HG03521 (cell line): ENCODE results near the gene EFHC2.

Source experiments
- ATAC-seq: cut with Tn5 transposase; IDR thresholded peaks from one replicate; pipeline ENCODE4 v1.9.1; 2021; ENCODE audit warnings: mild to moderate bottlenecking, moderate library complexity; ENCODE audit not compliant: unreplicated experiment

The EFHC2 gene, protein sequence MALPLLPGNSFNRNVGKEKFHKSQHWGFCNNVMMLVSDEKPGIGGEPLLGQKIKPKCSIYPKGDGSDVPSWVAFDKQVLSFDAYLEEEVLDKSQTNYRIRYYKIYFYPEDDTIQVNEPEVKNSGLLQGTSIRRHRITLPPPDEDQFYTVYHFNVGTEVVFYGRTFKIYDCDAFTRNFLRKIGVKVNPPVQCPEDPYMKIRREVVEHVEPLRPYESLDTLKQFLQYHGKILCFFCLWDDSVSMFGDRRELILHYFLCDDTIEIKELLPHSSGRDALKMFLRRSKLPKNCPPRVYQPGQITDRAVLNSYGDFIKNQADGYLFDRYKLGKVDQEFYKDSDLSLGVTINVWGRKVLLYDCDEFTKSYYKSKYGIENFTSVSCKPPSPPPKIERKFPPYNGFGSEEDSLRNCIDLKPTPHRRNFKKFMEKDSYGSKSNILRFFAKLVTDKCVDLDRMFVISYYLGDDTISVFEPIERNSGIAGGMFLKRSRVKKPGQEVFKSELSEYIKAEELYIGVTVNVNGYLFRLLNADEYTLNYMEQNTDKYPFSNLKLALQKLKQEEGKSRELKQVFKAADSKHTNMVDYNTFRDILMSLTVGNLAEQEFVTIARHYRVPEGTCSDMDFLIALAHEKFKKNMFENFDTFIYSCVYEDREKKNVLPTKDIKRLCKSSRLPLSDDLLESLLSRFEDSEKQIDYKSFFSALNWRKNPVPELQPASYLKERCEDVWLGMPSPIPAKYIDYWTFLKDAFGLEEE

DNA sequence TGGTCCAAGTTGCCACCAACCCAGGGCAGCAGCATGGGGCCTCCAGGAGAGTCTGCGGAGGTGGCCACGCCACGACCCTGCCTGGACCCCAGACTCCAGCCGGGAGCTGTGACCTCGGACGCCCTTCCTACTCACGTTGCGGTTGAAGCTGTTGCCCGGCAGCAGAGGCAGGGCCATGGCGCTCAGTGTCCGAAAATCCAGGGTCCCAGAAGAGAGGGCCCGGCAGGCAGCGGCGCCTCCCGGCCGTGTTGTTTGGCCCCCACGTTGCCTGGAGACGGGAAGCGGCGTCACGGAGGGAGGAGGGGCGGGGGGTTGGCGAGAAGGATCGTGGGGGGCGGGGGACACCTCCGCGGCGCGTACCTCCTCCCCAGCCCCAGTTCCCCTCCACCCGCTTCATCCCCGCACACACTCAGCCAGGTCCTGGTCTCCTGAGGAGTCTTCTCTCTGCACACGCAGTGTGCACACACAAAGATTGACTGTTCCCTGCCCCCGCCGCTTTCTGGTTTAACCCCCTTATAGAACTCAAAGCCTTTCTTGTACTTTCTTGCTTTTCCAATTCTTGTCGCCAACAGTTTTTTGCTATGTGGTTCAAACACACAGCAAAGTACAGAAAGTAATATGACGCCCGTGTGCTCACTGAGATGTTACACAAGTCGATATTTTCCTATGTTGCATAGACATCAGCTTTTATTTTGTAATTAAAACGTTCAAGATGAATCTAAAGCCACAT, at the start of gene EFHC2:
Gene EFHC2 (minus strand): TSS at position 261 of the 730 bp plus-strand sequence. CDS start 84 bp downstream, at position 177.
- peak; percentile 51 for ATAC-seq

DNA sequence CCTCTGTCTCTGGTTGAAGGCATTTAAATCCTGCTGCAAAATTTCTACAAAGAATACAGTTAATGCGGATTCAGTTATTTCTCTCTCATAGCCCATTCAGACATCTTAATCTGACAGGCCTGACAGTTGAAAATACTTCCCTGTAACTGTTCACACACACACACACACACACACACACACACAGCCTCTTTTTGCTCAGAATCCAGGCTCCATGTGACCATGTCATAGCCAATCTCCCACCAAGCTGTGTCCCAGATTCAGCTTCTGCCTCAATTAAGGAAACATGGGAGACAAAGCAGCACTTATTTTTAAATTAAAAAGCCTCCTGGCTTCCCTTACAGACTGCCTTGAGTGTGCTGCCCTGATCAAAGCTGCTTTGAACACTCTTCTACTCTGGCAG, 49.3 kb upstream of the EFHC2 start:
- ATAC-seq: no peak

DNA sequence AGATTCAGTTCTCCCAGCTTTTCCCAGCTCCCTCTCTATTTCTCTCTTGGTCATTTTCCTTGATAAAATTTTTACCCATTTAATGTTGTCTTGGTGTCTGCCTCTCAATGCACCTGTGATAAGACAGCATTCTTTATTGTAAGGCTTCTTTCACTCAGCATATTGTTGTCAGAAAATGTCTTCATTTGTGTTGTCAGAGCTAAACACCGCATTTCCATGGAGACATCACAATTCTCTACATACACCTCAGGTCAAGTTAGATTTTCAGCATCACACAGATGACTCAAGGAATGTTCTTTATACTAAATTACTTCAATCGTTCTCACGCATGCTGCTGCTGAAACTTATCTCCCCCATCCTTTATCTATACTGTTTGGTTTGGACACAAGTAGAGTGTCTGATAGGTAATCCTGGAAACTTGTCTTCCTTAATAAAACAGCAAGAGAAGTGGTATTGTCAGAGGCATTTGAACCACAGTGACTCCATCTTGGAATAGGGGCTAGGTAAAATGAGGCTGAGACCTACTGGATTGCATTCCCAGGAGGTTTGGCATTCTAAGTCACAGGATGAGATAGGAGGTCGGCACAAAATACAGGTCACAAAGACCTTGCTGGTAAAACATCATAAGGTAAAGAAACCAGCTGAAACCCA, 41.3 kb upstream of the EFHC2 start:
- ATAC-seq: no peak

DNA sequence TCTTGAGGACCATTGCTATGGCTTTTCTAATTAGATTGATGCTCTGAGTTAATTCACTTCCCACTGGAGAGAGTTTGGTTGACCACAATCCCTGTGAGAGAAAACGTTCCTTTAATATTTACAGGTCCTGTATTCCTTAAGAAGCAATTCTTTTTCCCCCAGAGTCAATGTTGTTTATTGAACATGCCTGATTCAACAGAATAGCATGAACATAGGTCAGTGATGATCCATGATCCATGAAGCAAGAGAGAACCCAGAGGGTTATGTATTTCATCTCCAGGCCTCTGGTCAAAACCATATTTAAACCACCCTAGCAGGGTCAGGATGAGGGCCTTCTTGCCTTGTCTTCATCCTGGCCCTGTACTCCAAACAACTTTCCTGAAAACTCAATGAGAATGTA, 39.4 kb upstream of the EFHC2 start:
- no peak for ATAC-seq

DNA sequence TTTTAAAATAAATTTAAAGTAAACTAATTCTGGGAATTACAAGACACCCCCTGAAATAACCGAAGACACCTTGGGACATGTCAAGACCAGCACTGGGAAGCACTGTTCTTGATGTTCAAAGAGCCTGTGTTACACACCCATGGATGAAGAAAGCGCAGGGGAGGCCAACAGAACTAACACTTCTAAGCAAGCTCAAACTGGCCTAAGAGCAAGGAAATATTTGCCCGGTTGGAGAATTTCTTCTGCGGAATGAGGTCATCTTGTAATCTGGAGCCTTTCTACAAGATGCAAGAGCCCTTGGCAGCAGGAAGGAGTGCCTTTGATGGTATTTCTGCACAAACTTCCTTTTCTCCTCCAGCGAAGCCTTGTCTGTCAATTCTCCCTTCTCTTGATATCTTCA, 9.3 kb upstream of the EFHC2 start:
- ATAC-seq: no peak

DNA sequence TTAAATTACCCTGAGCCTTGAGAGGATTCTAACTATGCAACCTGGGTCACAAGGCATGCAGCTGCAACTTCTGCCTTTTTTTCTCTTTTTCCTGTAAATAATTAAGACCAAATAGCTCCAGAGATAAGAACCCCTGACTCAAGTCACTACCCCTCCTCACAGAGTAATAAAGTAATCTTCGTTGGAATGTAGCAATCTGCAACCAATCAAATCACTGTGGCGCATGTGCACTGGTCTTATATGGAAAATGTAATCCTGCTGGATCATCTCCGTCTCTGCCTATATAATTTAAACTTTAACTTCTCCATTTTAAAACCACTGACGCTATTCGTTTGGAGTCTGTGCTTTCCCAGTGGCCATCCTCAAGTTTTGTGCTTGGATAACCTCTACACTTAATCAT, 6.1 kb upstream of the EFHC2 start:
- no peak for ATAC-seq

DNA sequence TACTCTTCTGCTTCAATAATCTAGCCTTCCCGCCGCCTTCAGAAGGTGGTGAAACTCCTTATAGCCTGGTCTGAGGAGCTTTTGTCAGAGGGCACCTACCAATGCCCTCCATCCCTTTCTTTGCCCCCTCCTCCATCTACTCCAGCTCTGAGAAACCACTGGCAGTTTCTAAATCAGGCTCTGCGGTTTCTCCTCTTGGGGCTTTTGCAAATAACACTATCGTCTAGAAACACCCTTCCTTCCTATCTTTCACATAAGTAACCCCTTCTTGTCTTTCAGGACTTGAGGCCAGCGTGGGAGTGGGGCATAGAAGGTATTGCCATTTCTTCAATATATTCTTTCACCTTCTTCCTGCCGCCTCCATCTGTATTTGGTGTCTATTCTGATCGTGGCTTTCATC, 1.2 kb upstream of the EFHC2 start:
- no peak for ATAC-seq

DNA sequence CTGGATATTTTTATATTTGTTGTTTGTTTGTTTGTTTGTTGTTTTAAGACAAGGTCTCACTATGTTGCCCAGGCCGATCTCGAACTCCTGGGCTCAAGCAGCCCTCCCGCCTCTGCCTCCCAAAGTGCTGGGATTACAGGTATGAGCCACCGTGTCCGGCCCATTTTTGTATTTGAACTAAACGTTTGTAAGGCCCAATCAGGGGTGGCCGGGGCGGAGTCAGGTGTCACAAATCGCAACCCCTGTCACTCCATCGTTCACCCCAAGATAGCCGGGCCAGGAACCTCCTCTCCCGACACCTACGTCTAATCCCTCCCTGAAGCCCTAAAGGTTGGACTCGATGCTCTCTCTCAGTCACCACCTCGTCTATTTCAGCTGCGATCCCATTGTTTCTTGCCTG, 722 bp upstream of the EFHC2 start:
- ATAC-seq: peak; percentile 67

DNA sequence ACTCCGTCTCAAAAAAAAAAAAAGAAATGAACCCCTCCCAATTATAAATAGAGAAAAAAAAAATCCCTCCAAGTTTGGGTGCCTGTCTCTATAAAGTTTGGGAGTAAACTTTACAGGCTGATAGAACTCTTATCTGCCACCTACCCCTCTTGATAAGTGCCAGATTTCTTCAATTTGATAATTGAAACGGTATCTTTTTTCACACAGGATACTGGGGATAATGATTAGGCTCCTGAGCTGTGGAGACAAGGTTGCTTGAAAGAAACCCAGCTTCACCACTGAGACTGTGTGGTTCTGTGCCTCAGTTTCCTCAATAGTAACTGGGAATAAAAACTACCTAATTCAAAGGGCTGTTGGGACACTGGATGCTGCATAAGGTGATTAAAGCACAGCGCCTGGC, 606 bp downstream of the EFHC2 start:
- ATAC-seq: no peak

DNA sequence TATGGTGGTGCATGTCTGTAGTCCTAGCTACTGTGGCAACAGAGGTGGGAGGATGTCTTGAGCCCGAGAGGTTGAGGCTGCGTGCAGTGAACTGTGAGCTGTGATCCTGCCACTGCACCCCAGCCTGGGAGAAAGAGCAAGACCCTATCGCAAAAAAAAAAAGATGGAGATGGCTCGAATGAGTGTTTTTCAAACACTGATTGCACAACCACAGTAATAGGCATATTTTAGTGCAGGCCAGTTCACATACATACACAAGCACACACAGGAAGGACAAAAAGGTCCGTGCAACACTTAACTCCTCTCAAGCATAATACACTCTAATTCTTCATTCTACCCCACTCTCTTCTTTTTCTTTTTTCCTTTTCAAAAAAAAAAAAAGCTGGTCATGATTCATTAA, 5.1 kb downstream of the EFHC2 start:
- ATAC-seq: no peak

DNA sequence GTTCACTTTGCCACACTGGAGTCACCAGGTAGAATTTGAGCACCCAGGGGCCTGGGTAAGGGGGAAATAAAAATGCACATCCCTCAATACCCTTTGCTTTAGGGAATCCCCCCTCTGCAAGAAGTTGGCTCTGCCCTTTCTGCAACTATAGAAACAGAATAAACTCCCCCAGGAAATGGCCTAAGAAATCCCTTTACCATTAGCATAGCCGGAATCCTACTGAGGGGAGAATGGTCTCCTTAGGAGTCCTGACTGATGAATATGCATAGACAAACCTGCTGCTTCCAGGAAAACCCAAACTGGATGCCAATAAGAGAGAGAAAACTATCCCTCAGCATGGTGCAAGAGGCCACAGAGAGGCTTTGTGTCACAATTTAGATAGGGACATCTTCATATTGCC, 11.0 kb downstream of the EFHC2 start:
- ATAC-seq: no peak

DNA sequence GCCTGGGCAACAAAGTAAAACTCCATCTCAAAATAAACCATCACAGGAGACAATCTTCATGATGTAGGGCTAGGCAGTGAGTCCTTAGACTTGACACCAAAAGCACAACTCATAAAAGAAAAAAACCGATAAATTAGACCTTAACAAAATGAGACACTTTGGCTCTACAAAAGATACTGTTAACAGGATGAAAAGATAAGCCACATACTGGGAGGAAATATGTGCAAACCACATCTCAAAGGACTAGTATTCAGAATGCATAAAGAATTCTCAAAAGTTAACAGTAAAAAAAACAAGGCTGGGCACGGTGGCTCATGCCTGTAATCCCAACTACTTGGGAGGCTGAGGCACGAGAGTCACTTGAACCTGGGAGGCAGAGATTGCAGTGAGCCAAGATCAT, 13.2 kb downstream of the EFHC2 start:
- no peak for ATAC-seq

DNA sequence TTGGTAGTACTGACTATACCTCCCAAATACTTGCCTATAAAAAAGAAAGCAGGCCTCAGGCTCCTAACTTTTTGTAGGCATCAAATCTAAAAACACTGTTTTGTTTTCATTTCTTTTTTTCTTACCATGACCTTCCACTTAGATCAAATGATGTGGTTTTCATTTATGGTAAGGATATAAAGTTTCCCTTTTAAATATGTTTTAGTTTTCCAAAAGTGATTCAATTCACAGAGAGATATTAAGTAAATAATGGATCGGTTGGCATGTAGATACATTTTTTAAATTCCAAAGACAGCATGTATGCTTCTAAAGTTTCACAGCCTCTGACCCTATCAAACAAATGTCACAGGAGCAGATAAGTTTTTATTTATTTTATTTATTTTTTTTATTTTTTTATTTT, 23.9 kb downstream of the EFHC2 start:
- ATAC-seq: no peak

DNA sequence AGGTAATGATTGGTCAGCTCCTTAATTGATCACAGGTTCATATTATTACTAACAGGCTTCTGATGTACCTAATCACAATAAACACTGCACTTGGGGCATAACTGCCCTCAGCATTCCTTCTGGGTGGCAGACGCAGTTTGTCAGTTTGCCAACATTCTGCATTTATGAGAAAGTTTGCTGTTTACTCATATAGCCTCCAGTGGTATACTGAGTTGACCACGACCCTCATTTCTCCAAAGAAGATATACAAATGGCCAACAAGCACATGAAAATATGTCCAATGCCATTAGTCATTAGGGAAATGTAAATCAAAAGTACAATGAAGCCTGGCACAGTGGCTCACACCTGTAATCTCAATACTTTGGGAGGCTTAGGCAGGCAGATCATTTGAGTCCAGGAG, 26.3 kb downstream of the EFHC2 start:
- ATAC-seq: no peak

DNA sequence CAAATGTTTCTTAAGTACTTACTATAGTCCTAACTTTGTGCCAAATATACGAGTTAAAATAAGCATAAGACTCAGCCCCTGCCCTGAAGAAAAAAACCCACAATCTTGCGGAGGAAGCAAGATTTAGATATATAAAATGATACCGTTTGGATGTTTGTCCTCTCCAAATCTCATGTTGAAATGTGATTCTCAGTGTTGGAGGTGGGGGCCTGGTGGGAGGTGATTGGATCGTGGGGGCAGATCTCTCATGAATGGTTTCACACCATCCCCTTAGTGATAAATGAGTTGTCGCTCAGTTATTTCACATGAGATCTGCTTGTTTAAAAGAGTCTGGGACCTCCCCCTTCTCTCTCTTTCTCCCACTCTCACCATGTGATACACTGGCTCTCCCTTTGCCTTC, 28.7 kb downstream of the EFHC2 start:
- ATAC-seq: no peak

DNA sequence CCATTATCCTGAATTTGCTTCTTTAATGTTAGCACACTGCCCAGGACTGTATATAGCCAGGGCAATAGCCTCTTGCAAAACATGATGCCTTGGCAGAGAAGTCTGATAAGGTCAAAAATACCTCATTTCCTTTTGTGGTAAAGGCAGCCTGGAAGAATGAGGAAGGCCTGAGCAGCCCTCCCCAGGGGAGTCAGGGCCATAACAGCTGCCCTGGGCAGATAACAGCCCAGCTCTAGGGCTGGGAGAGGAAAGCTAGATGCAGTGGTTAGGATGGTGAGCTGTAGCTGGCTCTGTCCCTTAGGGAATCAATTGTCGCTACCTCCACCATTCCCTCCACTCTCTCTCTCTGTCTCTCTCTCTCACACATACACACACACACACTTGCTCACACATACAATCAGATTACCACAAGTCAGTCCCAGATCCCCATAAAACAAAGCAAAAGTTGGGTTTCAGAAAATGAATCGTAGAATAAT, 29.2 kb downstream of the EFHC2 start:
- ATAC-seq: no peak

DNA sequence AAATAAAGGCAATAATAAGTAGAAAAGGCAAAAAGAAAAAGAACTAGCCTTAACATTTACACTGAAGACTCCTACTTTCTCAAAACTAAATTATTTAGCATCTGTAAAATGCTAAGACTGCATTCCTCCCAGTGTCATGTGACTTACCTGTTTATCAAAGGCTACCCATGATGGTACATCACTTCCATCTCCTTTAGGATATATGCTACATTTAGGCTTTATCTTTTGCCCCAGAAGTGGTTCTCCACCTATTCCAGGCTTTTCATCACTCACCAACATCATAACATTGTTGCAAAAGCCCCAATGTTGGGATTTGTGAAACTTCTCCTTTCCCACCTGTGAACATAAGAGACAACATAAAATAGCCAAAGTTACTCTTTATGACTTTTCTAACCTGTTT, 31.1 kb downstream of the EFHC2 start:
- ATAC-seq: no peak

DNA sequence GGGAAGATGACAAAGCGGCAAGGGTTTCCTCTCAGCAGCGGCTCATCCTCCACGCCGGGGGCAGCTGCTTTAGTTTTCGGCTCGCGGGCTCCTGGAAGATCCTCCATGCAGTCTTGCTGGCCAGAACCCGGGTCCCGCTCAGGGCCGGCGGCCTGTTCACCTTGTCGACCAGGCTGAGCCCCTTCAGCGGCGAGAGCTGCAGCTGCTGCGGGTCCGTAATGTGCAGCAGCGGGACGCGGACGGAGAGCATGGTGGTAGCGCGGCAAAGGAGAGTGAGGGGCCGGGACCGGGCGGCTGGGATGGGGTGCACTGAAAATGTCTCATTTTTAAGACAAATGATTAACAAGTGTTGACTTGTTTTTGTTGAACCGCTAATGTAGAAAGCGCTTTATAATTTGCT, 33.2 kb downstream of the EFHC2 start:
- no peak for ATAC-seq

DNA sequence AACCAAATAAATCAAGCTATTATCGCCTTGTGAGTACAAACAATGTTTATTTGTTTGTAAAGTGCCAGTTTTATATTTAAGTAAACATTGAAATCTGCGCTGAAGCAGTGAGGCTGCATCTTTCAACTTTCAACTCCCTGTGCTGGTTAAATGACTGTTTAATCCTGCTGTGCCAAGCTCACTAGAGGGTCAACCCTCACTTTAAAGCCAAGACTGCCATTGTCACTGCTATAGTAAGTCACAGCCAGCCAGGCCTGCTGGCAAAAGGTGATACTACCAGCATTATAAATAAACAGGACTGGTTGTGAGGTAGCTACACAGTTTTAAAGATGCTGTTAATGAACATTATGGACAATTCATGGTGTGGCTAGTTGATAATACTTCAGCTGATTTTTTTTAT, 34.6 kb downstream of the EFHC2 start:
- no peak for ATAC-seq

DNA sequence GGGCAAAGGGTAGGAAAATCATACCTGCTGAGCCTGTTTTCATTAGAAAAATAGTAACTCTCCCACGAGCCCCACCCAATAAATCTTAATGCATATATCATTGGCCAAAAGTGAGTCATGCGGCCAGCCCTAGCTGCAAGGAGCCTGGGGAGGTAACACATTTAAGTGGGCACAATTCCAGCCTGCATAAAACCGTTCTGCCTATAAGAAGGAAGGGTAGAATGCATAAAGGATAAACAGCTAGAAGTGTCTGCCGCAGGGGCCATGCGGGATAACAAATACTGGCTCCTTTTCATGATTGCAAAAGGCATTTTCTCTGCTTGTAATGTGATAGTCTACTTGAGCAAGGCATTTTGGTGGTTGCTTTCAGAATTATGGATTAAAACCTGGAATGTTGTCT, 37.1 kb downstream of the EFHC2 start:
- ATAC-seq: no peak

DNA sequence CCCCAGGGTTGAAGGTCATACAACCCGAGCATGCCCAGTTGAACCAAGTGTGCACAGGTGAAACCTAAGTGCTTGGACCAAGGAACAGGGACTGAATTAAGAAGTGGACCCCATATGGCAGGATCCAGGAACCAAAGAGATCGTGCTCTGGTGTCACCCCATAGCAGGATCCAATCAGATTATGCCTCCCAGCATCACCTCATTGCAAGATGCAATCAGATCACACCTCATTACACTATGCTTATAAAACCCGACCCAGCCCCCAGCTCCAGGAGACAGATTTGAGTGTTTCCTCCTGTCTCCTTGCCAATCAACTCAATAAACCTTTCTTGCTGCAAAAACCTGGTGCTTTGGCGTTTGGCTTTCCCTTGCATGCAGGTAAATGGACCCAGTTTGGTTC, 37.6 kb downstream of the EFHC2 start:
- ATAC-seq: no peak
